Common myeloid progenitor, CD34-positive (primary cell): ENCODE data around the gene OCA2.
A peak's percentile ranks its signal among the peaks of the same experiment; 100 is the strongest.

Source experiments
- CTCF ChIA-PET: fragments of 350-600 bp; sonication (Branson Sonifier 250); formaldehyde crosslinking; loops from one replicate; lab custom pipeline; 2021; ENCODE audit warnings: antibody characterized with exemption; lab: Charles Lee
- POLR2A ChIA-PET: fragments of 350-600 bp; sonication (Branson Sonifier 250); formaldehyde crosslinking; loops from one replicate; lab custom pipeline; 2021; ENCODE audit warnings: antibody characterized with exemption; lab: Charles Lee
- DNase-seq, 3 donors: peaks; one replicate each; pipeline versions ENCODE4 v3.0.0 to v3.0.0-alpha.2; 2013
- H3K27ac ChIP-seq, 2 experiments: 1 replicate in 1 of 2; 2 replicates in 1 of 2; pipeline ENCODE4 v1.7.0; 2013; ENCODE audit warnings: inconsistent platforms in 2 of 2, low read length in 2 of 2, mild to moderate bottlenecking in 2 of 2, low read depth in 1 of 2, moderate library complexity in 1 of 2; ENCODE audit not compliant: severe bottlenecking in 2 of 2, insufficient read depth in 1 of 2, poor library complexity in 1 of 2
- H3K27me3 ChIP-seq, 5 experiments: replicated peaks in 2 of 5; 1 replicate in 3 of 5; 2 replicates in 2 of 5; pipeline versions ENCODE4 v1.6.1 to v1.7.0; 2013; ENCODE audit warnings: low read length in 4 of 5, mild to moderate bottlenecking in 2 of 5, moderate library complexity in 2 of 5, inconsistent platforms in 1 of 5; ENCODE audit not compliant: insufficient read depth in 5 of 5, control insufficient read depth in 4 of 5
- H3K36me3 ChIP-seq, 4 experiments: 1 replicate in 2 of 4; 2 replicates in 2 of 4; pipeline versions ENCODE4 v1.6.1 to v1.7.0; 2013; ENCODE audit warnings: low read length in 3 of 4, control low read depth in 1 of 4, mild to moderate bottlenecking in 1 of 4; ENCODE audit not compliant: control insufficient read depth in 4 of 4, insufficient read depth in 4 of 4
- H3K4me1 ChIP-seq, 4 experiments: 1 replicate in 3 of 4; 2 replicates in 1 of 4; pipeline versions ENCODE4 v1.6.1 to v1.7.1; 2013; ENCODE audit warnings: low read length in 3 of 4, mild to moderate bottlenecking in 3 of 4, control low read depth in 1 of 4, inconsistent platforms in 1 of 4, moderate library complexity in 1 of 4; ENCODE audit not compliant: control insufficient read depth in 4 of 4, insufficient read depth in 4 of 4; ENCODE audit errors: control extremely low read depth in 1 of 4
- H3K4me3 ChIP-seq, 7 experiments: 1 replicate in 4 of 7; 2 replicates in 3 of 7; pipeline versions ENCODE4 v1.5.1 to v1.7.0; 2013; ENCODE audit warnings: mild to moderate bottlenecking in 7 of 7, low read length in 6 of 7, moderate library complexity in 6 of 7, inconsistent platforms in 2 of 7, low read depth in 2 of 7, control low read depth in 1 of 7; ENCODE audit not compliant: insufficient read depth in 4 of 7, control insufficient read depth in 1 of 7; ENCODE audit errors: extremely low read depth in 1 of 7
- H3K9me3 ChIP-seq, 5 experiments: 1 replicate in 4 of 5; 2 replicates in 1 of 5; pipeline versions ENCODE4 v1.6.1 to v1.7.1; 2013; ENCODE audit warnings: low read length in 4 of 5, mild to moderate bottlenecking in 2 of 5, inconsistent platforms in 1 of 5, low read depth in 1 of 5, moderate library complexity in 1 of 5; ENCODE audit not compliant: control insufficient read depth in 4 of 5, insufficient read depth in 2 of 5; ENCODE audit errors: control extremely low read depth in 1 of 5
- WGBS: methylation state at CpG from one replicate; pipeline ENCODE4 v1.1.5; 2013; ENCODE audit not compliant: insufficient coverage; 5-methylcytosine and 5-hydroxymethylcytosine counted together

Gene OCA2

DNA sequence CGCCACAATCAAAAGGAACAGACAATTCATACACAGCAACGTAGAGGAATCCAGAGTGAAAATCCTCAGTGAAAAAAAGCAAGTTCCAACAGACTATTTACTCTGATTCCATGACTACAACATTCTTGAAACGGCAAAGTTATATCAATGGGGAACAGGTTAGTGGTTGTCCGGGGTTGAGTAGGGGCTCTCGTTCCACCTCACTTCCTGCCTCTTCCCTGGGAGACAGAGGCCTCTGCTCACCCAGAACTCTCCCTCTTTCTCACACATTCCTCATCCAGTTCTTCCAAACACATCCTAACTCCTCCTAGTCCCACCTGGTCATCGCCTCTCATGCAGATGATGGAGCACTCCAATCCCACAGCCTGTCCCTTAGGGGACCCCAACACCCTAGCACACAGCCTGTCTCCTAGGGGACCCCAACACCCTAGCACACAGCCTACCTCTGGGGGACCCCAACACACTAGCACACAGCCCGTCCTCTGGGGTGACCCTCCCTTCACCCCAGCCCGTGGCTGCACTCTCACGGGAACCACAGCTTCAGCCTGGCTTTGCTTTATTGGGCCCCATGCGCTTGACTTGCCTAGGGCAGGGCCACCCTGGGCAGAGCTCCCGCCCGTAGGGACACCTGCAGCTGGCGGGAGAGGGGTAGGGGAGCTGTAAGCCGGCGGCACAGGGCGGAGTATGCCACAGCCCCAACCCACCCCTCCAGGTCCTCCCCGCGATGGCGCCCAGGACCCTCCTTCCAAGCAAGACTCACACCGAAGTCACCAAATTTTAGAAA, 5.2 kb downstream of the OCA2 start:
- Histone ChIP-seq H3K27ac (no peak overlapping the region), H3K36me3 (no peaks in the 10 kb centered on the region), H3K27me3 (peaks cover 20 to 73% (median 36%) of the 10 kb centered on the region in 5 experiments), H3K4me3 (peak overlapping the region in 1 of 7 experiments; percentile 77), H3K9me3 (peaks cover 0 to 25% (median 7%) of the 10 kb centered on the region in 5 experiments), H3K4me1 (peaks cover 1 to 37% (median 31%) of the 10 kb centered on the region in 4 experiments)
- POLR2A ChIA-PET = no interaction called here
- no peak for DNase-seq
- WGBS = 45% methylated on average over 8 of the region's 20 CpGs
- CTCF ChIA-PET = no interaction called here

GRCh38 chr15:28091313-28091712, 7.8 kb downstream of the OCA2 start:
- no peak overlapping the region for H3K4me3 ChIP-seq
- H3K27ac ChIP-seq = no peak overlapping the region
- WGBS = 100% methylated on average over 2 of the region's 2 CpGs
- DNase-seq = no peak
- H3K36me3 ChIP-seq = no peaks in the 10 kb centered on the region
- H3K4me1 ChIP-seq = peaks cover 1 to 22% (median 19%) of the 10 kb centered on the region in 4 experiments
- peaks cover 0 to 30% (median 7%) of the 10 kb centered on the region in 5 experiments for H3K9me3 ChIP-seq
- ChIA-PET POLR2A (no interaction called here), CTCF (interaction anchor here (1.3 kb wide), 1 partner anchor 33 kb away, joined by 4 read pairs; no protein-coding TSS in a partner anchor)
- peaks cover 9 to 47% (median 17%) of the 10 kb centered on the region in 5 experiments for H3K27me3 ChIP-seq

DNA sequence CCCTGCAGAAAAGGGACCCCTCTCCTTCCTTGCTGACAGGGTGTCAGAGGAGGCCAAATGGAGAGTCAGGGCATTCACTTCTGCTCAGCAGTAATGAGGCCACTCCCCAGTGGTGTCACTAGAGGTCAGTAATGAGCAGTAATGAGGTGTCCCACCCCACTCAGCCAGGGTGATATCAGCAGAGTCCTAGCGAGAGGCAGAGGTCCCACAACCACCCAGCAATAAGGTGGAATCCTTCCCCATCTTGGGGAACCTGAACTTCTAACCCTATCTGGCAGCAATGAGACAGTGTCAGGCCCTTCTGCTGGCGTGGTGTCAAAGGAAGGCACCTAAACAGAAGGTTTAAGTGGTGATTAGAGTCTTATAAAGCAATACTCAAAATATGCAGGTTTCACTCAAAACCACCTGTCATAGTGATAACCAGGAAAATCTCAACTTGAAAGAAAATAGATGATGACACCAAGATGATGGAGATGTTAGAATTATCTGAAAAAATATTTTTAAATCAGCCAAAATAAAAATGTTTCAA, 12.9 kb downstream of the OCA2 start:
- H3K27ac ChIP-seq = no peak overlapping the region
- 14% methylated on average over 1 of the region's 2 CpGs for WGBS
- no peaks in the 10 kb centered on the region for H3K4me1 ChIP-seq
- H3K9me3 ChIP-seq = peaks cover 0 to 25% (median 4%) of the 10 kb centered on the region in 5 experiments
- peaks cover 0 to 7% (median 3%) of the 10 kb centered on the region in 5 experiments for H3K27me3 ChIP-seq
- no peak overlapping the region for H3K4me3 ChIP-seq
- peak; percentile 62 to 82 (median 75) for DNase-seq
- H3K36me3 ChIP-seq = no peaks in the 10 kb centered on the region
- ChIA-PET CTCF (interaction anchor here (1.5 kb wide), 1 partner anchor 9 kb away, joined by 3 read pairs; no protein-coding TSS in a partner anchor), POLR2A (no interaction called here)

DNA sequence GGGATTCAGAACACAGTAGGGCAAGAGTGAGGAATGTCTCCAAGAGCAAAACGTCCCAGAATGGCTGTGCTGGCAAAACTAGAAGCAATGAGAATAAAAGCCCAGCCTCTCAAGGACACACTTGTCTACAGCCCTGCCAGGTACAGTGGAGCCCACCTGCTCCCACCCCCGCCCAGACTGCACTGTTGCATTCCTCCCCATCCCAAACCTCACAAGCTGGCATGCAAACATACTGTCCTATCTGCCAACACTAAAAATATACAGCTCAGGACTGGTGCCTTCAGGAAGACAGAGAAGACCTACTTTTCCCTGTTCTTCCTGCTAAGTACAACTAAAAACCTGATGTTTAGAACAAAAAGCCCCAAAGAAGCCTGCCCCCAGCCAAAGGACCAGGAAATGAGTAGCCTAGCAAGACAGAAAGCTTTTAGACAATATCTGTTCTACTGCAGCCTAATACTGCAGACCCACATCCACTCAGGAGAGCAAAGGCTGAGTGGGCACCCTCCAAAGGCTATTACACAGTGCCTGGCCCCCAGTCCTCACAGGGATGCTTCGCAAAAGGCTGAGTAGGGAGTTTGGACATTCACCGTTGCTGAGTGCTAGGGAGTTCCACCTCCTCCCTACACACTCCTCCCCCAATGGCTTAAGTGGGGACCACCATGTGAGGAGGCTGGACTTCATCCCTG, 13.5 kb downstream of the OCA2 start:
- Histone ChIP-seq H3K4me1 (no peaks in the 10 kb centered on the region), H3K27me3 (peaks cover 0 to 6% (median 3%) of the 10 kb centered on the region in 5 experiments), H3K9me3 (peaks cover 0 to 19% (median 1%) of the 10 kb centered on the region in 5 experiments), H3K4me3 (no peak overlapping the region), H3K27ac (no peak overlapping the region), H3K36me3 (no peaks in the 10 kb centered on the region)
- no peak for DNase-seq
- POLR2A ChIA-PET = no interaction called here
- WGBS = 86% methylated on average over 1 of the region's 4 CpGs
- CTCF ChIA-PET = interaction anchor here (1.5 kb wide), 1 partner anchor 9 kb away, joined by 3 read pairs; no protein-coding TSS in a partner anchor

DNA sequence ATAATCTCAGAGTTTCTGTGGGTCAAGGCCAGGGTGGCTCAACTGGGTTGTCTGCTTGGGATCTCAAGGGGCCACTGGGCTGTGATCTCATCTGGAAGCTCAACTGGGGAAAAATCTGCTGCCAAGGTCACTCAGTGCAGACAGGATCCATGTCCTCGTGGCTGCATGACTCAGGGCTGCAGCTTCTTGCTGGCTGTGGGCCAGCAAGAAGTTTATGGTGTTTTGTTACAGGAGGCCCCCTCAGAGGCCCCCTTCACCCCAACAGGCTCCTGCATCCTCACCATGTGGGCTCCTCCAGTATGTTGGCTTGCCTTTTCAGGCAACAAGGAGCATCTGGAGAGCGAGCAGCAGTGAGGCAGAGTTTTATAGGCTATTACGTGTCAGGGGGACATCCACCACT, 14.6 kb downstream of the OCA2 start:
- Histone ChIP-seq H3K4me1 (no peaks in the 10 kb centered on the region), H3K36me3 (no peaks in the 10 kb centered on the region), H3K4me3 (no peak overlapping the region), H3K27me3 (peaks cover 0 to 6% (median 1%) of the 10 kb centered on the region in 5 experiments), H3K27ac (no peak overlapping the region), H3K9me3 (peaks cover 0 to 11% (median 0%) of the 10 kb centered on the region in 5 experiments)
- CTCF ChIA-PET = interaction anchor here (0.8 to 1.7 kb wide), 4 partner anchors 10 to 42 kb away, joined by 3 to 5 read pairs (median 4); partner anchors contain the start of gene OCA2
- POLR2A ChIA-PET = no interaction called here
- WGBS = 96% methylated on average over 2 of the region's 3 CpGs
- peak in 2 of 3 donors; percentile 20 to 37 for DNase-seq

- DNase-seq = no peak
- no peaks in the 10 kb centered on the region for H3K36me3 ChIP-seq
These were observed 16.0 kb downstream of the OCA2 start for GRCh38 chr15:28082891-28083684.

More at GRCh38 chr15:28082891-28083684, 16.0 kb downstream of the OCA2 start:
- WGBS = 84% methylated on average over 4 of the region's 11 CpGs
- ChIA-PET POLR2A (no interaction called here), CTCF (interaction anchor here (1.7 kb wide), 1 partner anchor 43 kb away, joined by 4 read pairs; no protein-coding TSS in a partner anchor)
- no peak overlapping the region for H3K27ac ChIP-seq
- no peak overlapping the region for H3K4me3 ChIP-seq
- no peaks in the 10 kb centered on the region for H3K4me1 ChIP-seq
- peaks cover 0 to 4% (median 0%) of the 10 kb centered on the region in 5 experiments for H3K9me3 ChIP-seq
- H3K27me3 ChIP-seq = peaks cover 0 to 9% (median 6%) of the 10 kb centered on the region in 5 experiments
